G401.6 (cell line): ENCODE measurements around the gene INAFM1.
"Not testable (repeated sequence)": the region's sequence is repeated elsewhere in the genome, so short reads cannot be mapped to it uniquely, and the experiment has no call there.

Experiments used
- FAIRE-seq: peaks from 2 replicates; lab custom pipeline; 2012; peaks lifted over from hg19 to GRCh38; lab: Jason Lieb, UNC

The INAFM1 gene

DNA sequence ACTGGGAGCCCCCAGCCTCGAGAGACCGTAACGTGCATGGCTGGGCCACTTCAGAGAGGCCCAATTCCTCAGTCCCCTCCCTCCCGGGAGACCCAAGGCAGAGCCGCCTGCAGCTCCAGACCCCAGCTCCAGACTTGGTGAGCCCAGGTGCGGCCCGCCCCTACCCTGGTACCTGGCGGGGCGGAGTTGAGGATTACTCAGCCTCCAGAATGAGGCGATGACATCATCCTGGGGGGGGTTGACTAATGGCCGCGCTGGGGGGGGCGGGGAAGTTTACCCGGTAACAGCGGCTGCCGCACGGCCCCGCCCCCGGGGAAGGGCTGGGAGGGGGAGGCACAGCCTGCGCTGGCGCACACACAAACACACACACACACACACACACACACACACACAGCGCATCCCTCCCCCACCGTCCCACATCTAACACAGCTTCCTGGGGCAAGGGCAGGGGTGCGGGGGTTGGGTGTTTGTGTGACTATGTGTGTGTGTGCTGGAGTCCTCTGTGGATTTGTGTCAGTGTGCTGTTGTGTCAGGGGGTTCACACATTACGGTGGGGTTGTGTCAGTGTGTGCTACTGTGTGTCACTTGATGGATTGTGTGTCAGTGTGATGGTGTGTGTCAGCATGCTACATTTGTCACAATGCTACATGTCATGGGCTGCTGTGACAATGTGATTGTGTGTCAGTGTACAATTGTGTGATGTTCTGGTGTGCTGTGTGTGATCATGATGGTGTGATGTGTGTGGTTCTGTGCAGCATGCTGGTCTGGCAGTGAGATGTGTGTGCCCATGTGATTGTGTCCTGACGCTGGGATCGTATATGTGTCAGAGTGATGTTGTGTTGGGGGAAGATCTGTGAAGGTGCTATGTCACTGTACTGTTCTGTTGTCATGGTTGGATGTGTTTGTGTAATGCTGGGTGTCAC is 33.4 kb upstream of the INAFM1 start:
- no peak for FAIRE-seq

DNA sequence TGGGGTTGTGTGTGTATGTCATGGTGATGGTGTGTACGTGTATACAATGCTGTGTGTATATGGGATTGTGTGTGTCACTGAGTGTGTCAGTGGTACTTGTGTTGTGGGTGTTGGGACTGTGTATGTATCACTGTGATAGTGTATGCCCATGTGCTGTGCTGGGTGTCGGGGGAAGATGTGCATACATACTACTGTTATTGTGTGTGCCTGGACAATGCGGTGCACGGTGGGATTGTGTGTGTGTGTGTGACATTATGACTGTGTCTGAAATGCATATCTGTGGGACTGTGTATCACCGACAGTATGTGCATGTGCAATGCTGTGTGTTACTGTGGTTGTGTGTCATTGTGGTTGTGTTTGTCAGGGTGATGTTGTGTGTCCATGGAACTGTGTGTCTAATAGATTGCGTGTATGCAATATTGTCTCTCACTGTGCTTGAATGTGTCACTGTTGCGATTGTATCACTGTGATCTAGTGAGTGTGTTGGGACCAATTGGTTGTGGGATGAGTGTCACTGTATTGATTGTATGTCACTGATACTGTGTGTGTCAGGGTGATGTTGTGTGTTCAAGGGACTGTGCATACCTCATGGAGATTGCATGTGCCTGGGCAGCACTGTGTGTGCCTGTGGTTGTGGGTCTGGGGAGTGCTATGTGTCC is 32.6 kb upstream of the INAFM1 start:
- no peak for FAIRE-seq

DNA sequence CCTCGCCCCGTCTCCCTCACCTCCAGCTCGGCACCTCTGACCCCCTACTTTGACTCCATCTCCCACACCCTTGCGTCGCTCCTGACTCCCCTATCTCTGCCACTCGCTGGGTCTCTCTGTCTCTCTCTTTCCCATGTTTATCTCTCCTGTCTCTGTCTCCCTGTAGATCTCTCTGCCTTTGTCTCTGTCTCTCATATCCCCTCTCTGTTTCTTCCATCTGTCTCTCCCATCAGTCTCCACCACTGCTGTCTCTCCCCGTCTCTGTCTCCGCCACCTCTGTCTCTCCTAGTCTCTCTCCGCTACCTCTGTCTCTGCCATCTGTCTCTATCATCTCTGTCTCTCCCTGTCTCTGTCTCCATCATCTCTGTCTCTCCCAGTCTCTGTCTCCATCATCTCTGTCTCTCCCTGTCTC is 31.3 kb upstream of the INAFM1 start:
- FAIRE-seq, result no peak

DNA sequence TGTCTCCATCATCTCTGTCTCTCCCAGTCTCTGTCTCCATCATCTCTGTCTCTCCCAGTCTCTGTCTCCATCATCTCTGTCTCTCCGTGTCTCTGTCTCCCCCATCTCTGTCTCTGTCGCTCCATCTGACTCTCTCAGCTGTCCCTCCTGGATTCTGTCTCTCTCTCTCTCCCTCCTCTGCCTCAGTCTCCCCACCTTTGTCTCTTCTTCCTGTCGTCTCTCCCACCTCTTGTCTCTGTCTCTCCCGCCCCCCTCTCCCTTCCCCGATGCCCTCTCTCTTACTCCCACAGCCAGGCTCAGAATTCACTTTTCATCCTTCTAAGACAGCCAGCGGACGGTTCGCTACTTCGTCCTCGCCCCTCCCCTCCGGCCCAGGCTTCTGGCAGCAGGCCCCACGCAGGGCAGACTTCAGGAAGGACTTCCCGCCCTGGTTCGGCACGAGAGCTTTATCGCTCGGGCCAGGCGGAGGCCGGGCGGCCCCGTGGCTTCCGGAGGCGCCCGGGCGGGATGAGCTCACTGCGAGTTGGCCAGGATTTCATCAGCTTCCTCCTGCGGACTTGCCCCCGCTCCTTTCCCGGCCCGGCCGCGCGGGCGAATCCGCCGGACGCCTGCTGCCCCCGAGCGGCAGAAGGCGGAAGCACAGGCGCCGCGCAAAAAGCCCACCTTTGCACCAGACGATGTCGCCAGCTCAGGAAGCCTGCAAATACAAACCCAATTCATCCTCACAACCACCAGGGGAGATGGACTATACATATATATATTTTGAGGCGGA is 30.7 kb upstream of the INAFM1 start:
- FAIRE-seq, result peak; percentile 67

DNA sequence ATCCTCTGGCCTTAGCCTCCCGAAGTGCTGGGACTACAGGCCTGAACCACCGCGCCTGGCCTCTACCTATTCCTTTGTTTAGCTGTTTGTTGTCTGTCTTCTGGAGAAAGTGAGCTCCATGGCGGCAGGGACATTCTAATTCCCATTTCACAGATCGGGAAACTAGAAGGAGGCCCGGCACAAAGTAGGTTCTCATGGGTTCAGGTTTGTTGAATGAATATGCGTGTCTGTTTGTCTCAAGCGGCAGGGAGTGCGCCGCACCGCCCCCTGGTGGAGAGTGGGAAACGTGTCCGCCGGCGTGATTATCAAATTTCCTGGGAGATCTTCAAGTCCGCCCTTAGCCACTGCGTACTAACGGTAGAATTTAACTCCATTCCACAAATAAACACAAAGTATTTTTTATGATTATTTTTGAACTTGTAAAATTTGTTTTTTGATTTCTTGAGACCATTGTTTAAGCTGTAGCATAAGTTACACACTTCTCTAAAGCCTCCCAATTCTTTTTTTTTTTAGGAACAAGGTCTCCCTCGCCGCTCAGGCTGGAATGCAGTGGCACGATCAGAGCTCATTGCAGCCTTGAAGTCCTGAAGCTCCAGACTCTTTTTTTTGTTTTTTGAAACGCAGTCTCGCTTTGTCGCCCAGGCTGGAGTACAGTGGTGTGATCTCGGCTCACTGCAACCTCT is 27.2 kb upstream of the INAFM1 start:
- no peak for FAIRE-seq

DNA sequence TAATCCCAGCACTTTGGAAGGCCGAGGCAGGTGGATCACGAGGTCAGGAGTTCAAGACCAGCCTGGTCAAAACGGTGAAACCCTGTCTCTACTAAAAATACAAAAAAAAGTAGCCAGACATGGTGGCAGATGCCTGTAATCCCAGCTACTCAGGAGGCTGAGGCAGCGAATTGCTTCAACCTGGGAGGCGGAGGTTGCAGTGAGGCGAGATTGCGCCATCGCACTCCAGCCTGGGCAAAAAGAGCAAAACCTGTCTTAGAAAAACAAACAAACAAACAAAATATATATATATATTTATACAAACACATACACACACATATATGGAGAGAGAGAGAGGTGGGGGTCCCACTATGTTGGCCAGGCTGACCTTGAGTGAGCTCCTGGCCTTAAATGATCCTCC is 21.7 kb upstream of the INAFM1 start:
- not testable (repeated sequence) for FAIRE-seq

DNA sequence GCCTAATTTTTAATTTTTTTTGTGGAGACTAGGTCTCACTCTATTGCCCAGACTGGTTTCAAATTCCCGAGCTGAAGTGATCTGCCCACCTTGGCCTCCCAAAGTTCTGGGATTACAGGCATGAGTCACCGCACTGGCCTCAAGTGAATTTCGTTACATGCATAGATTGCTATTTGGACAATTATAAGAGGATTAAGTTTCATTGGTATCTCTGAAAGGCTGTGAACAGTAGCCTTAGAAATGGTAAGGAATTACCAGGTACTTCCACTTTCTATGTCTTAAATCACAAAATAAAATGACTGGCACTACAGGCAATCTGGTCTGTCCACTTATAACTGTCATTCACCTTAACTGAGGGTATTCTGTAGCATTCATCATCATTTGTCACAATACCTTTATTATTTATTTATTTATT is 21.2 kb upstream of the INAFM1 start:
- FAIRE-seq, result peak; percentile 100

DNA sequence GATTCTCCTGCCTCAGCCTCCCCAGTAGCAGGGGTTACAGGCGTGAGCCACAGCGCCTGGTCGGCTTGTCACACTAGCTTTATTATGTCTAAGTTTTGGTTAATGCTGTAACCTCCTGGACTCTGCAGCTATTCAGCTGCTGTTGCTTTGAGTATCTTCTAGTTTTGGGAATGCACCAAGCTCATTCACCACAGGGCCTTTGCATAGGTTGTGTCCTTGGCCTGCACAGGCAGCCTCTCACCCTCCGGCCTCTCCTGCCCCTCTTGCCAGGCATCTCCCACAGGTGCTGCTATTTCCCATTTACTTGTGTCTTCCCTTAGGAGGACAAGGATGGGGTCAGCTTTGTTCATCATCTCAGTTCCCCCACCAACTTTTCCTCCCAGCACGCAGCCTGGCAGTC is 20.7 kb upstream of the INAFM1 start:
- no peak for FAIRE-seq

DNA sequence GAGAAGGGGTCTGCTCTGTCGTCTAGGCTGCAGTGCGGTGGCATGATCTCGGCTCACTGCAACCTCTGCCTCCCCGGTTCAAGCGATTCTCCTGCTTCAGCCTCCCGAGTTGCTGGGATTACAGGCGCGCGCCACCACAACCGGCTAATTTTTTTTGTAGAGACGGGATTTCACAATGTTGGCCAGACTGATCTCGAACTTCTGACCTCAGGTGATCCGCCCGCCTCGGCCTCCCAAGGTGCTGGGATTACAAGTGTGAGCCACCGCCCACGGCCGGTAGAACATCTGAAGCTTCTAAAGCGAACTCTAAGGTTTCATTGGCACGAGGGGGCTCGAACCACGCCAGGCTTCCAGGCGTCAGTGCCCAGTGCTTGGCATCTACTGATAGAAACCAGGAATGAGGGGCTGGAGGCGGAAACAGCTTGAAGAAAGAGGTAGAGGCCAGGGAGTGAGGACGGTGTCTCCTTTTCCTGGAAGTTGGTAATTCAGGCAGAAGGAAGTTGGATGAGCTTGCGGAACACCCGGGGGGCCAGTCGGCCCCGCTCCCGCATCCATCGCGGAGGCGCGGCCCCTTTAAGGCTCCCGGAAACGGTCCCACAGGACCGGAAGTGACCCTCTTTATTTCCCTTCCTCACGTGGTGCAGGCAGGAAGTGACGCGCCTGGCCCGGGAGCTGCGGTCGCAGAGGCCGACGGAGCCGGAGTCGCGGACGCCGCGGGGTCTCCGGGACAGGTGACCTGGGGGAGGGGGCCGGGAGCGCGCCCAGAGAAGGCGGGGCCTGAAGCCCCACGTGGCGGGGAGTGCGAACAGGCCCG is 18.6 kb upstream of the INAFM1 start, which contains the start of gene CCDC9:
CCDC9 (plus strand) TSS at position 647 of the 814 bp plus-strand sequence. CDS start 1,876 bp downstream, outside the sequence.
- peak; percentile 17 for FAIRE-seq

DNA sequence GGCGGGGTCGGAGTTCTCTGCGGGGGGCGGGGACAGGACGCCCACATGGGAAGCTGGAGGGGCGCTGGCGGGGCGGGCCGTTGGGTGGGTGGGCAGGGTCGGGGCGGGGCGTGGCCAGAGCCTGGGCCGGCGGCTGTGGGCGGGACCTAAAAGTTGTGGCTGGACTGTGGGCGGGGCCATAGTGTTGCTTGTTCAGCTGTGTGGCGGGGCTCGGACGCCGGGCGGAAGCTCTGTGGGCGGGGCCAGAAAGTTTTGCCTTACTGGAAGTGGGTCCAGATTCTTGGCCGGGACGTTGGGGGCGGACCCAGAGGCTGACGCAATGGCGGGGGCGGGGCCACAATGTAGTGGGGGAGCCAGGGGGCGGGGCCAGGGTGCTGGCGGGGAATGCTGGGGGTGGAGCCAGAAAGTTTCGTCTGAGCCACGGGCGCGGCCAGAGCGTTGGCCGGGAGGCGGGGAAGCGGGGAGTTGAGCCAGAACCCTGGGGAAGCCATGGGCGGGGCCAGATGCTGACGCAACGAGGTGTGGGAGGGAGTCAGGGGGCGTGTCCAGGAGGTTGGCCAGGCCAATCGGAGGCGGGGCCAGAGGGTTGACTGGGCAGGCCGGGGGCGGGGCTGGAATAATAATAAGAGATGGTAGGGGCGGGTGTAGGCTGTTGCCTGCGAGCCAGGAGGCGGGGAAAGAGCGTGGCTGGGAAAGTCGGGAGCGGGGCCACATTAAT is 17.8 kb upstream of the INAFM1 start:
- FAIRE-seq, result peak; percentile 99

DNA sequence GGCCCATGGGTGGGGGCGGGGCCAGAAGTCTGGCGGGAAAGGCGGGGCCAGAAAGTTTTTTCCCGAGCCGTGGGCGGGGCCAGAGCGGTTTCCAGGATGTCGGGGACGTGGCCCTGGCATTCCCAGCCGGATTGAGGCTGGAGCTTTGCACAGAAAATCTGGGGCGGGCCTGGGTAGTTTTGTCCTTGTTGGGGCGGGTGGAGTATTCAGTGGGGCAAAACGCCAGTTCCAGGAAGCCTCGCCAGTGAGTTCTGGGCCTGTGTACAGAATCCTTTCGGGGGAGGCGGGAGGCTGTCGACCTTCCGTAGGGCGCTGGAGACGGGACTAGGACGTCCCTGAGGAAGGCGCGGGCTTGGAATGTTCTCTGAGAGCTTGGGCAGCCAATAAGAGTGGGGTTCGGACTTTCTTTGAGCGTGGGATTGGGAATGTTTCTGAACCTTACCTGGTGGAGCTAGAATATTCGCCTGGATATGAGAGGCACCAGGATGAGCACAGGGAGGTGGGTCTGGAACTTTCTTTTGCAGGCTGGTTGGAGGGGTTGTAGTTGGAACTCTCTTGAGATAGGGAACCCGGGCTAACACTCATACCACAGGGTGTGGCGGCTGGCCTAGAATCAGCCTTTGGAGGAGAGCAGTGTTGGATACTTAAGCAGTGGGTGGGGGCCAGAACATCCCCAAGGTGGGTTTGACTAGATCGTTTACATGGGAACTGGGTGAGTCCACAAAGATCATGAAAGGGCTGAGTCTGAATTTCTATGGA is 17.1 kb upstream of the INAFM1 start:
- no peak for FAIRE-seq

DNA sequence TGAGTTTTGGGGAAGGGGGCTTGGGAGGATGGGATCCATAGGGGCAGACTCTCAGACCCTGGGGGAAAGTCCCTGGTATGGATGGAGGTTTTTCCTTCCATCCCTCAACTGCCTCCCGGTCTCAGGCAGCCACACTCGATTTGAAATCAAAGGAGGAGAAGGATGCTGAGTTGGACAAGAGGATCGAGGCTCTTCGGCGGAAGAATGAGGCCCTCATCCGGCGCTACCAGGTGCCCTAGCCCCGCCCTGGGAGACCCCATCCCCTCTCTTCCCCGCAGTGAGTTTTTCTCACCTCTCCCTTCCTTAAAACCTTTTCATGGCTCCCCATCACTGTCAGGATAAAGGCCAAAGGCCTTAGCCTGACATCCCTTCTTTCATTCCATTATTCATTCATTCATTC is 16.3 kb upstream of the INAFM1 start:
- no peak for FAIRE-seq

DNA sequence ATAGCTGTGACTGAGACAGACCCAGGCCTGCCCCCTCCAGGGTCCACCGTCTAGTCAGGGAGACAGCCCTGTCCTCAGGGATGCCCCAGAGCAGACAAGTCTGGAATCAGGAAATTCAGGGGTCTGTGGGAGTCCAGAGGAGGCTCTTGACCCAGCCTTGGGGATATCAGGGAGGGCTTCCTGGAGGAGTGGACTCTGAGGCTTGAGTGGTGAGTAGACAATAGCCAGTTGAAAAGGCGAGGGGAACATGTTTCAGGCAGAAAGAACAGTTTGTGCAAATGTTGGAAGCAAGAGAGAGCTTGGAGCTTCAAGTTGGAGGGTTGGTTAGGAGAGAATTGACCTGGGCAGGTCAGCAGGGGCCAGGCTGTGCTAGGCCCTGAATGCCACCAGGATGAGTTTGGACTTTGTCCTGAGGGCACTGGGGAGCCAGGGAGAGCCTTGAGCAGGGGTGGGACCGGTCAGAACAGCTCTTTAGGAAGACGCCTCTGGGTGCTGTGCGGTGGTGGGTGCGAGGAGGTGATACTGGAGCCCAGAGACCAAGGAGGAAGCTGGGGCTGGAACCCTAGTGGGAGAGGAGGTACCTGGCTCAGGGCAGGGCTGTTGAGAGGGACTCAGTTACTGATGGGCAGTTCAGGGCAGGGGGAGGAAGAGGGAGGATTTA is 15.7 kb upstream of the INAFM1 start:
- FAIRE-seq, result no peak

DNA sequence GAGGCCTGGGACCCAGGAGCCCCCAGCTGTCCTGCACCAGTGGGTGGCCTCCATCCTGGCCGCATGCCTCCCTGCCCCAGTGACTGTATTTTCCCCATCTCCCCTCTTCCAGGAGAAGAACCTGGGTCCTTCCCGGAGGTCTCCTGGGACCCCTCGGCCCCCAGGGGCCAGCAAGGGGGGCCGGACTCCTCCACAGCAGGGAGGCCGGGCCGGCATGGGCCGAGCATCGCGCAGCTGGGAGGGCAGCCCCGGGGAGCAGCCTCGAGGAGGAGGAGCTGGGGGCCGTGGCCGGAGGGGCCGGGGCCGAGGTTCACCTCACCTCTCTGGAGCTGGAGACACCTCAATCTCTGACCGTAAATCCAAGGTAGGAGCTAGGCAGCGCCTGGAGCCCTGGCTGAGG is 14.2 kb upstream of the INAFM1 start:
- no peak for FAIRE-seq

DNA sequence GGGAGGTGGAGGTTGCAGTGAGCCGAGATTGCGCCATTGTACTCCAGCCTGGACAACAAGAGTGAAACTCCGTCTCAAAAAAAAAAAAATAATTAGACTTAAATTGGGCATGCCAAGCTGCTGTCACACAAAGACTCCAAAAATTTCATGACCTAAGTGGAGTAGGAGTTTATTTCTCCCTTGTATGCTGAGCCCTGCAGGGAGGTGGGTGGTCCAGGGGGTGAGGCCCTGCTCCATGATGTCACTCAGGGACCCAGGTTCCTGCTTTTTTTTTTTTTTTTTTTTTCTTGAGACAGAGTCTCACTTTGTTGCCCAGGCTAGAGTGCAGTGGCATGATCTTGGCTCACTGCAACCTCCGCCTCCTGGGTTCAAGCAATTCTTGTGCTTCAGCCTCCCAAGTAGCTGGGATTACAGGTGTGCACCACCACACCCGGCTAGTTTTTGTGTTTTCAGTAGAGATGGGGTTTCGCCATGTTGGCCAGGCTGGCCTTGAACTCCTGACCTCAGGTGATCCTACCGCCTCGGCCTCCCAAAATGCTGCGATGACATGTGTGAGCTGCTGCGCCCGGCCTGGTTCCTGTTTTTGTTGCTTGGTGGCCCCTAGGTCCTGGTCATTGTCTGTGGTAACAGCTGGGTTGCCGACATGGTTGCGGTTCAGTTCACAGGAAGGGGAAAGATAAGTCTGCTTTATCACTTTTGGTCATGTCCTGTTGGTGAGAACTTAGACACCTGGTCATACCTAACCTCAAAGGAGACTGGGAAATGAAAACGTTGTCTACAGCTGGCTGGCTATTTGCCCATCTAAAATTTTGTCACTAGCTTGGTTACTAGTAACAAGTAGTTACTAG is 12.5 kb upstream of the INAFM1 start:
- not testable (repeated sequence) for FAIRE-seq

DNA sequence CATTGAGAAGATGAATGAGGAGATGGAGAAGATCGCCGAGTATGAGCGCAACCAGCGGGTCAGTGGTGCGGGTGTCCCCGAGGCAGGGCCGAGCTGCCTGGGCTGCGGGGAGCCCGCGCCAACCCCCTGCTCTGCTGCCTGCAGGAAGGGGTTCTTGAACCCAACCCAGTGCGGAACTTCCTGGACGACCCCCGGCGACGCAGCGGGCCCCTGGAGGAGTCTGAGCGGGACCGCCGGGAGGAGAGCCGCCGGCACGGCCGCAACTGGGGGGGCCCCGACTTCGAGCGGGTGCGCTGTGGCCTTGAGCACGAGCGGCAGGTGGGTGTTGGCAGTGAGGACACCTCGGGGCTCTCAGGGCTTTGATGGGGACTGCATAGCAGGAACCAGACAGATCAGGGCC is 10.1 kb upstream of the INAFM1 start:
- no peak for FAIRE-seq

DNA sequence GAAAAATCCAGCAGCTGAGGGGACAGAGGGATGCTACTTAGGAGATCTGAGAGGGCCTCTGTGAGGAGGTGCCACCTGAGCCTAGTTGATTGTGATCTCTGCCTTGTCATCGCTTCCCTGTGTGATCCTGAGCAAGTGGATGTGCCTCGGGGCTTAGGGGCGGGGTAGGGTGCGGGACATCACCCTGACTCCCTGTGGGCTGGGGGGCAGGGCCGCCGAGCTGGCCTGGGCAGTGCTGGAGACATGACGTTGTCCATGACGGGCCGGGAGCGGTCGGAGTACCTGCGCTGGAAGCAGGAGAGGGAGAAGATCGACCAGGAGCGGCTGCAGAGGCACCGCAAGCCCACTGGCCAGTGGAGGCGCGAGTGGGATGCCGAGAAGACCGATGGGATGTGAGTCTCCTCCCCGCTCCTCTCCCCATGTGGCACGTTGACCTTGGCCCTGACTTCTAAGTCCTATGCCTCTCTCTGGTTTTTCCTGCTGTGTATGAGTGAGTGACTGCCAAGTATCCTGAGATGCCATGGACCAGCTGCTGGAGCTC is 8.2 kb upstream of the INAFM1 start:
- no peak for FAIRE-seq

DNA sequence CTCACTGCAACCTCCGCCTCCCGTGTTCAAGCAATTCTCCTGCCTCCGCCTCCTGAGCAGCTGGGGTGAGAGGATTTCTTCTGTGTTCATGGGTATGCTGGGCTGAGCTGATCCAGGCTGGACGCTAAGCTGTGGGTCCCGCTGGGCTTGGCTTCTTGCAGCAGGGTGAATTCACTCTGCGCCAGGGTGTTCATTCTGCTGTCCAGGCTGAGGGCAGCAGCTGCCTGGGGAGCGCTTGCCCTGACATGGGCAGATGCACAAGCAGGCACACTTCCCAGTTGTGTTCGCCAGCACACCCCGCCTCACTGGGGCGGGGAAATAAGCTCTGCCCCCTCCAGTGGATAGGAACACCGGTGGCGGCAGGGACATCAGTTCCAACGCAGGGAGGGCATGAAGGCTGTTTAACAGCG is 7.3 kb upstream of the INAFM1 start:
- no peak for FAIRE-seq
